Testis (tissue), 3 donors: Measurements from ENCODE around the gene MAP1LC3B2. TPM values are rescaled to one million over a fixed set of nuclear protein-coding genes. Genes with fewer than 3 reads are reported as not detected.

Experiments used
- DNase-seq: peaks from one replicate; pipeline ENCODE4 v3.0.0-alpha.2; 2019
- H3K27ac ChIP-seq, 2 donors: fragments of 200-600 bp; sonication (generic); one replicate each; pipeline ENCODE4 v1.5.1; 2019
- H3K27me3 ChIP-seq: fragments of 200-600 bp; sonication (generic); one replicate; pipeline ENCODE4 v1.5.1; 2019
- H3K36me3 ChIP-seq: fragments of 200-600 bp; sonication (generic); one replicate; pipeline ENCODE4 v1.5.1; 2017; ENCODE audit warnings: low read depth; ENCODE audit errors: missing control alignments
- H3K4me1 ChIP-seq: fragments of 200-600 bp; sonication (generic); one replicate; pipeline ENCODE4 v1.5.1; 2019
- H3K4me3 ChIP-seq, 2 donors: fragments of 200-600 bp; sonication (generic); one replicate each; pipeline ENCODE4 v1.5.1; 2017 to 2019
- H3K9me3 ChIP-seq: fragments of 200-600 bp; sonication (generic); one replicate; pipeline ENCODE4 v1.5.1; 2017
- POLR2A ChIP-seq: fragments of 450-650 bp; IDR thresholded peaks from one replicate; pipeline ENCODE4 v1.6.1; 2017; ENCODE audit warnings: antibody characterized with exemption, mild to moderate bottlenecking, moderate library complexity
- WGBS, 2 donors: methylation state at CpG; one replicate each; pipeline ENCODE4 v1.1.5; 2018; 5-methylcytosine and 5-hydroxymethylcytosine counted together
- intact Hi-C: fragments of 100-400 bp; cut with DNase I; formaldehyde crosslinking; loops from one replicate; pipeline ENCODE4 v1.15.1; 2023; ENCODE audit warnings: low total_unique reads
- polyA plus RNA-seq: library from polyadenylated mRNA; stranded (reverse); fragments of 350-450 nt; fragmentation: Illumina TruSeq; extraction: RNeasy Lipid Tissue Mini Kit (QIAGEN cat#74804); gene quantifications from one replicate; pipeline ENCODE4 v1.2.3, GENCODE V29; 2014; ENCODE audit warnings: low read depth, low replicate concordance; ENCODE audit not compliant: insufficient read depth
- total RNA-seq, 2 donors: library from RNA; depleted of rRNA; stranded (reverse); fragments of >200 nt; gene quantifications; one replicate each; pipeline ENCODE4 v1.2.3, GENCODE V29; 2016
- TF ChIP-seq, protein P1 (sequence below), 3 experiments: fragments of 450-650 bp in 2 of 3; fragments of 200-600 bp in 1 of 3; sonication (generic) in 1 of 3; IDR thresholded peaks; one replicate each; pipeline ENCODE4 v1.5.1; 2016 to 2019; ENCODE audit warnings: antibody characterized with exemption in 3 of 3, mild to moderate bottlenecking in 2 of 3, moderate library complexity in 1 of 3

Gene MAP1LC3B2
- total and polyA plus RNA-seq, 3 donors from 2014 or later = 1.0 to 2.1 (median 1.5) TPM

DNA sequence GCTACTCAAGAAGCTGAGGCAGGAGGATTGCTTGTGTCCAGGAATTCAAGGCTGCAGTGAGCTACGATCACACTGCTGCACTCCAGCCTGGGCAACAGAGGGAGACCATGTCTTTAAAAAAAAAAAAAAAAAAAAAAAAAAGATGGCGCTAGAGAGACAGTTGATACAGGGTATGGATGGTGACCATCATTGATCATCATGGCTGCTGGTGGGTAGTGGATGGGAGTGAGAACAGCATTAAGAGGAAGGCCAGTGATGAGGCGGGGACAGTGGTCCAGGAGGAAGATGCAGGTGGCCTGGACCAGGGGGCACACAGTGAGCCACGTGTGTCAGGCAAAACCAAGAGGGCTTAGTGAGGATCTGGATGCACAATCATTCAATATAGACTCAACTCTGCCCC lies 26.8 kb upstream of the MAP1LC3B2 start:
- no peak for DNase-seq
- Histone ChIP-seq H3K27ac (no peak overlapping the region), H3K4me3 (no peak overlapping the region), H3K27me3 (no peaks in the 10 kb centered on the region), H3K4me1 (peaks cover 17% of the 10 kb centered on the region), H3K36me3 (no peaks in the 10 kb centered on the region), H3K9me3 (no peaks in the 10 kb centered on the region)
- TF ChIP-seq, protein P1, sequence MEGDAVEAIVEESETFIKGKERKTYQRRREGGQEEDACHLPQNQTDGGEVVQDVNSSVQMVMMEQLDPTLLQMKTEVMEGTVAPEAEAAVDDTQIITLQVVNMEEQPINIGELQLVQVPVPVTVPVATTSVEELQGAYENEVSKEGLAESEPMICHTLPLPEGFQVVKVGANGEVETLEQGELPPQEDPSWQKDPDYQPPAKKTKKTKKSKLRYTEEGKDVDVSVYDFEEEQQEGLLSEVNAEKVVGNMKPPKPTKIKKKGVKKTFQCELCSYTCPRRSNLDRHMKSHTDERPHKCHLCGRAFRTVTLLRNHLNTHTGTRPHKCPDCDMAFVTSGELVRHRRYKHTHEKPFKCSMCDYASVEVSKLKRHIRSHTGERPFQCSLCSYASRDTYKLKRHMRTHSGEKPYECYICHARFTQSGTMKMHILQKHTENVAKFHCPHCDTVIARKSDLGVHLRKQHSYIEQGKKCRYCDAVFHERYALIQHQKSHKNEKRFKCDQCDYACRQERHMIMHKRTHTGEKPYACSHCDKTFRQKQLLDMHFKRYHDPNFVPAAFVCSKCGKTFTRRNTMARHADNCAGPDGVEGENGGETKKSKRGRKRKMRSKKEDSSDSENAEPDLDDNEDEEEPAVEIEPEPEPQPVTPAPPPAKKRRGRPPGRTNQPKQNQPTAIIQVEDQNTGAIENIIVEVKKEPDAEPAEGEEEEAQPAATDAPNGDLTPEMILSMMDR (IDR thresholded peaks at IDR 0.05) = no peak
- TF ChIP-seq POLR2A = no peak
- intact Hi-C loops = no loop called here
- 57% methylated on average over 4 of the region's 4 CpGs for WGBS, 2 donors

DNA sequence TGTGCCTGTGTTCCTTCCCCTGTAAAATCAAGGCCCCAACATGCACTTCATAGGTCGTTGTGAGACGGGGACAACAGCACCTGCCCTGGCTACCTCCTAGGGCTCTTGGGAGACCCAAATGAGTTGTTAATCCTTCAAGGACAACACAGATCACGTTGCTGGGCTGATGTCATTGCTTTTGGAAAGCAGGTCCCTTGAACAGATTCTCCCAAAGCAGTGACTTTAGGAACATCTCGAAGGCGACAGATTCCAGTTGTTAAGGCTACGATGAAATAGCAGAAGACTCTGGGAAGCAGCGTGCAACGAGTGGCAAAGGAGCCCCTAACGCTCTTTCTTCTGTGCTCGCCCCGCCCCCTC lies 26.2 kb upstream of the MAP1LC3B2 start:
- Histone ChIP-seq H3K9me3 (no peaks in the 10 kb centered on the region), H3K27ac (no peak overlapping the region), H3K4me1 (peaks cover 17% of the 10 kb centered on the region), H3K4me3 (peak overlapping the region; percentile 53 to 62), H3K36me3 (no peaks in the 10 kb centered on the region), H3K27me3 (no peaks in the 10 kb centered on the region)
- TF ChIP-seq, protein P1 (IDR thresholded peaks at IDR 0.05) = no peak
- TF ChIP-seq POLR2A = no peak
- 4 to 7% methylated on average over 3 to 7 of the region's 11 CpGs for WGBS, 2 donors
- intact Hi-C loops = no loop called here
- no peak for DNase-seq

DNA sequence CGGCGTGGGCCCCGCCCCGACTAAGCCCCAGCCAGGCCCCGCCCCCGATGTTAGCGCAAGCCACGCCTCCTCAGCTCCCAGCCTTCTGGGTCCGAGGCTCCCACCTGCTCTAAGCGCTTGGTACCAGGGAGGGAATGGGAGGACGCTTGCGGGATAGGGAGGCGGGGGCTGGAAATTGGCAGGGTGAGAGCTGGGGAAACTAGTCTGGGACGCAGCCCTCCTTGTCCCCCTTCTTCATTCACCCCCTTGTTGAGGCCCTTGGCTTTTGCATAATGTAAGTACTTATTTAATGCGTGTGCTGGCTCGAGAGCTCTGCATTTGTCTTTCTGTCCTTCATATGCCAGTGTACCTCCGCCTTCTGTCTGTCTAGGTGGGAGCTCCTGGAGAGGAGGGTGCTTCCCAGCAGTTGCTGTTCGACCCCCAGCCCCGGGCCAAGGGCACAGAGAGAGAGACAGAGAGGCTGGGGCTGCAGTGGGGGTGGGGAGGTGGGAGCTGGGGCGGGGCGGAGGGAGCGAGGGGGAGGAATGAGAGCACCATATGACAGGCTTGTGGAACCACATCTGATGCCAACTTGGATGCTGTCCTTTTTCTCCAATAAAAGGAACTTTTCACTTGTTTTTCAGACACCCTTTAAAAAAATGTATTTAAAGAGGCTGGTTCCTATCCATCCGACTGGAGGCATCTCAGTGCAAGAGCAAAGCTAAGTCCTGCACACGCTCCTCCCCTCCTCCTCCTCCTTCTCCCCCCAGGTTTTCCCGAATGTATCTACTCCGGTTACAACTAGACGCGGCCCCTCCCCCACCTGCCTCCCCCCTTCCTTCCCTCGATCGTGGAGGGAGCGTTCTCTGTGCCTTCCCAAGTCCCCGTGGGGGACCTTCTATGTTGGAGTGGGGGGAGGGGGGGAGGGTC lies 25.6 kb upstream of the MAP1LC3B2 start:
- WGBS, 2 donors = 0% methylated on average over 21 to 27 of the region's 32 CpGs
- no peak for TF ChIP-seq POLR2A
- TF ChIP-seq, protein P1 (IDR thresholded peaks at IDR 0.05) = no peak
- peak overlapping the region in 1 of 2 donors; percentile 59 for H3K27ac ChIP-seq
- H3K9me3 ChIP-seq = no peaks in the 10 kb centered on the region
- intact Hi-C loops = no loop called here
- H3K4me3 ChIP-seq = peak overlapping the region; percentile 53 to 62
- no peaks in the 10 kb centered on the region for H3K27me3 ChIP-seq
- H3K36me3 ChIP-seq = no peaks in the 10 kb centered on the region
- peaks cover 17% of the 10 kb centered on the region for H3K4me1 ChIP-seq
- peak; percentile 80 for DNase-seq

DNA sequence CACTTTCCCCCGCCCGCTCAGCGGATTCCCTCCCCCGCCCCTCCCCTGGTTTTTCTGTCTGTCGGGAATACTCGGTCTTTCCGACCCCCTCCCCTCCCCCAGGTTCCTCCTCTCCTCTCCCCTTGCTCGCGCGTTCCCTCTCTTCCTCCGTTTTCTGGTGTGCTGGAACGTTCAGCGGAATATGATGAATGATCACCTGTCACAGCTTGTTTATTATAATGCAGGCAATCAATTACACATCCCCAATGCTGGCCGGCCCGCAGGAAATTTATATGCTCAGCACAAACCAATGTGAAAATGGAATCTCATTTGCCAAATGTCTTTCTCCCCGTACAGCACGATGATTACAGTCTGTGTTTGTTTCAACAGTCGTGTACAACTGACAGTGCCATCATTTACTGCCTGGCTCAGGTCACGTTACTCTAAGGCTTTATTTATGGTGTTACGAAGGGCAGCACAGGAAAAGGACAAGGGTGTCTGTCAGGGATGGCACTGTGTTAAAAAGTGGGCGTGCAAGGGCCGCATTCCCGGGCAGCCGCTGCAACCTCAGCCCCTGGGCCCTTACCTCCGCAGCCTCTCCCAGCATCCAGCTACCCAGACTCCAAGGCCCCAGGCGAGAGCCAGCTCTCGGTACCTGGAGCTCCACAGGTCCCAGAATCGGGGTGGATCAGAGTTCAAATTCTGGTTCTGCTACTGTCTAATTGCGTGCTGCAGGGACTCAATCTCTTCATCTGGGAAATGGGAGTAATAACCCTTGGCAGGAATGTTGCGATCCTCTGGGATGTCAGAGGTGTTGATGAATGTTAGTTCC lies 24.7 kb upstream of the MAP1LC3B2 start:
- Histone ChIP-seq H3K4me3 (peak overlapping the region; percentile 53 to 62), H3K27ac (peak overlapping the region in 1 of 2 donors; percentile 59), H3K9me3 (no peaks in the 10 kb centered on the region), H3K27me3 (no peaks in the 10 kb centered on the region), H3K4me1 (peaks cover 17% of the 10 kb centered on the region), H3K36me3 (no peaks in the 10 kb centered on the region)
- intact Hi-C loops = no loop called here
- peak; percentile 34 for DNase-seq
- TF ChIP-seq, protein P1 (IDR thresholded peaks at IDR 0.05) = no peak
- TF ChIP-seq POLR2A = no peak
- WGBS, 2 donors = 7 to 13% methylated on average over 22 to 30 of the region's 30 CpGs
